Measurements from ENCODE around the gene ANGPTL2.

Gene ANGPTL2

GRCh38 chr9:127053057-127053821 lies 69.2 kb downstream of the ANGPTL2 start:
- Mint-ChIP-seq H3K27me3 (no peaks in the 10 kb centered on the region), H3K27ac (no peak overlapping the region), H3K36me3 (peaks cover 25% of the 10 kb centered on the region), H3K4me3 (no peak overlapping the region), H3K4me1 (peaks cover 21% of the 10 kb centered on the region), H3K9me3 (no peaks in the 10 kb centered on the region)
- ATAC-seq: no peak

DNA sequence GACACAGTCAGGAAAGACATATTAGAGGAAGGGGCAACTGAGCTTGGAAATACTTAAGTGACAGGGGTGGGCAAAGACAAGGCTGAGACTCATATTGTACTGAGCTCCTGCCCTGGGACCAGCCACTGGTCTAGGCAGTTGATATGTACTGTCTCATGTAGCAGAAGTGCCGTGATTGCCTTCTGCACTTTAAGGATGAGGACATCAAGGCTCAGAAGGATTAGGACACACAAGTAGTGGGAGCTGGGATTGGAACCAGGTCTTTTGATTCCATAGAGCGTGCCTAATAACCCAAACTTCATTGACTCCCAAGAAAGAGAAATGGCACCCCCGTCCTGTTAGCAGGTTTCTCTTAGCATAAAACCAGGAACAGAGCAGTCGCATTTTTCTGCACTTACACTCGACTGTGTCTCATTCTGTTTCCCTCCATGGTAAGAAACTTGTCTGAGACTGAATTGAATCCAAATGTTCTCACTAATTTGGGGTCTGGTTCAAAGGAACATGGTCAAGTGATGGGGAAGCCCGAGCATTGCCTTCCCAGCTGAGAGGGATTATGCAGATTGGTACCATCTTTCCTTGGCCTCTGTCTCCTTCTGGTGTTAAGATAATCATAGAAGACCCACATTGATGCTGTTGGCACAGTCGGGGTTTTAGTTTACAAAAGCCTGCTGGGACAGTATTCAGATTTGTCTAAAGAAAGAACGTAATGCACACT lies 70.4 kb downstream of the ANGPTL2 start:
- no peak for ATAC-seq
- Mint-ChIP-seq H3K4me3 (no peak overlapping the region), H3K27ac (no peak overlapping the region), H3K36me3 (peaks cover 19% of the 10 kb centered on the region), H3K27me3 (no peaks in the 10 kb centered on the region), H3K9me3 (no peaks in the 10 kb centered on the region), H3K4me1 (peaks cover 21% of the 10 kb centered on the region)

GRCh38 chr9:127050591-127051001 lies 71.8 kb downstream of the ANGPTL2 start:
- ATAC-seq: no peak
- peaks cover 12% of the 10 kb centered on the region for H3K36me3 Mint-ChIP-seq
- H3K4me1 Mint-ChIP-seq: peaks cover 21% of the 10 kb centered on the region
- H3K27me3 Mint-ChIP-seq: no peaks in the 10 kb centered on the region
- H3K4me3 Mint-ChIP-seq: no peak overlapping the region
- no peak overlapping the region for H3K27ac Mint-ChIP-seq
- H3K9me3 Mint-ChIP-seq: no peaks in the 10 kb centered on the region

GRCh38 chr9:127050152-127050551 lies 72.3 kb downstream of the ANGPTL2 start:
- peaks cover 21% of the 10 kb centered on the region for H3K4me1 Mint-ChIP-seq
- H3K27me3 Mint-ChIP-seq: no peaks in the 10 kb centered on the region
- H3K9me3 Mint-ChIP-seq: no peaks in the 10 kb centered on the region
- H3K4me3 Mint-ChIP-seq: no peak overlapping the region
- no peak for ATAC-seq
- H3K27ac Mint-ChIP-seq: no peak overlapping the region
- H3K36me3 Mint-ChIP-seq: peaks cover 12% of the 10 kb centered on the region

- Mint-ChIP-seq H3K36me3 (peaks cover 8% of the 10 kb centered on the region), H3K4me1 (peaks cover 21% of the 10 kb centered on the region), H3K27me3 (no peaks in the 10 kb centered on the region), H3K4me3 (no peak overlapping the region), H3K27ac (no peak overlapping the region), H3K9me3 (no peaks in the 10 kb centered on the region)
- ATAC-seq: no peak
These were observed 72.9 kb downstream of the ANGPTL2 start for GRCh38 chr9:127049581-127049980.

DNA sequence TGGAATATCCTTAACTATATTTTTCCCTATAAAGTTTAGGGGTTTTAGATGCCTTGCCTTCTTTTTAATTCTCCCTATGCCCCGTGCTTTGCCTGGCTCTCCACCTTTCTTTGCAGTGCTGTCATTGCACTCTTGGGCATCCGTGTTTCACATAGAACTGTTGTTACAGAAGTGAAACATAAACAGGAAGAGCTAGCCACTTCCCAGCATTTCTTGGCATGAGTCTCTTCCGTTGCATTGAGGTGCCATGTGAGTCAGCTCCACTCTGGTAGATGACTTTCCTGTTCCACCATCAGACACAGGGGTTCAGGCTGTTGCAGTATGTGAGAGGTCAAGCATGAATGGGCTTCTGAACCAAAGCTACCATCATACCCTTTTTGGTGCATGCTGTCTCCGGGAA lies 73.4 kb downstream of the ANGPTL2 start:
- no peak overlapping the region for H3K27ac Mint-ChIP-seq
- peak; percentile 67 for ATAC-seq
- no peaks in the 10 kb centered on the region for H3K27me3 Mint-ChIP-seq
- H3K9me3 Mint-ChIP-seq: no peaks in the 10 kb centered on the region
- peaks cover 7% of the 10 kb centered on the region for H3K36me3 Mint-ChIP-seq
- no peak overlapping the region for H3K4me3 Mint-ChIP-seq
- peaks cover 21% of the 10 kb centered on the region for H3K4me1 Mint-ChIP-seq

- Mint-ChIP-seq H3K9me3 (no peaks in the 10 kb centered on the region), H3K27ac (no peak overlapping the region), H3K4me3 (no peak overlapping the region), H3K36me3 (peaks cover 8% of the 10 kb centered on the region), H3K4me1 (peaks cover 21% of the 10 kb centered on the region), H3K27me3 (no peaks in the 10 kb centered on the region)
- no peak for ATAC-seq
These were observed 74.5 kb downstream of the ANGPTL2 start for GRCh38 chr9:127047971-127048370.

GRCh38 chr9:127045148-127045547 lies 77.3 kb downstream of the ANGPTL2 start:
- no peak overlapping the region for H3K4me3 Mint-ChIP-seq

GRCh38 chr9:127039492-127039891 lies 82.9 kb downstream of the ANGPTL2 start:
- Mint-ChIP-seq H3K4me1 (no peaks in the 10 kb centered on the region), H3K36me3 (peaks cover 18% of the 10 kb centered on the region), H3K4me3 (no peak overlapping the region), H3K9me3 (no peaks in the 10 kb centered on the region), H3K27me3 (no peaks in the 10 kb centered on the region), H3K27ac (no peak overlapping the region)
- ATAC-seq: no peak

More at GRCh38 chr9:127045148-127045547, 77.3 kb downstream of the ANGPTL2 start:
- no peak for ATAC-seq
- H3K9me3 Mint-ChIP-seq: no peaks in the 10 kb centered on the region
- H3K4me1 Mint-ChIP-seq: peaks cover 21% of the 10 kb centered on the region
- H3K36me3 Mint-ChIP-seq: peaks cover 5% of the 10 kb centered on the region
- H3K27ac Mint-ChIP-seq: no peak overlapping the region
- H3K27me3 Mint-ChIP-seq: no peaks in the 10 kb centered on the region

GRCh38 chr9:127038531-127038930 lies 83.9 kb downstream of the ANGPTL2 start:
- Mint-ChIP-seq H3K9me3 (no peaks in the 10 kb centered on the region), H3K4me3 (no peak overlapping the region), H3K27me3 (no peaks in the 10 kb centered on the region), H3K36me3 (peaks cover 18% of the 10 kb centered on the region), H3K27ac (no peak overlapping the region), H3K4me1 (no peaks in the 10 kb centered on the region)
- ATAC-seq: no peak

Data from stimulated activated memory B cell treated with anti-CD40 and anti-IgM and Interleukin-4, amounts not matched to agents 10 μg/mL and 1 μg/mL and 100 μg/mL, for 72 hours (primary cell).